Hepatocyte (in vitro differentiated cells): Measurements from ENCODE around the gene NSF. TPM values are rescaled to one million over a fixed set of nuclear protein-coding genes. Genes with fewer than 3 reads are reported as not detected.
A peak's percentile ranks its signal among the peaks of the same experiment; 100 is the strongest.

Experiments
- DNase-seq: peaks from one replicate; pipeline ENCODE4 v3.0.0-alpha.2; 2016; ENCODE audit warnings: low spot score
- H2AFZ ChIP-seq: fragments of 200-600 bp; sonication (generic); 2 replicates; pipeline ENCODE4 v1.6.0; 2016; ENCODE audit warnings: antibody characterized with exemption, mild to moderate bottlenecking
- H3K27ac ChIP-seq: fragments of 200-600 bp; sonication (generic); 2 replicates; pipeline ENCODE4 v1.5.1; 2016; ENCODE audit warnings: mild to moderate bottlenecking
- H3K27me3 ChIP-seq: fragments of 200-600 bp; sonication (generic); 2 replicates; pipeline ENCODE4 v1.6.1; 2016
- H3K36me3 ChIP-seq: fragments of 200-600 bp; sonication (generic); replicated peaks from 2 replicates; pipeline ENCODE4 v1.5.1; 2016; ENCODE audit warnings: low read depth; ENCODE audit not compliant: insufficient read depth
- H3K4me1 ChIP-seq: fragments of 200-600 bp; sonication (generic); 2 replicates; pipeline ENCODE4 v1.5.1; 2016; ENCODE audit warnings: mild to moderate bottlenecking, moderate library complexity; ENCODE audit not compliant: insufficient read depth
- H3K4me2 ChIP-seq: fragments of 200-600 bp; sonication (generic); 2 replicates; pipeline ENCODE4 v1.6.0; 2016
- H3K4me3 ChIP-seq: fragments of 200-600 bp; sonication (generic); 2 replicates; pipeline ENCODE4 v1.5.1; 2016; ENCODE audit warnings: mild to moderate bottlenecking
- H3K79me2 ChIP-seq: fragments of 200-600 bp; sonication (generic); 2 replicates; pipeline ENCODE4 v1.6.0; 2017; ENCODE audit warnings: mild to moderate bottlenecking
- H3K9me2 ChIP-seq: fragments of 200-600 bp; sonication (generic); replicated peaks from 2 replicates; pipeline ENCODE4 v1.6.0; 2017; ENCODE audit warnings: mild to moderate bottlenecking; ENCODE audit not compliant: insufficient read depth
- H3K9me3 ChIP-seq: fragments of 200-600 bp; sonication (generic); 2 replicates; pipeline ENCODE4 v1.5.1; 2016; ENCODE audit warnings: low read depth, mild to moderate bottlenecking
- H4K20me1 ChIP-seq: fragments of 200-600 bp; sonication (generic); 2 replicates; pipeline ENCODE4 v1.6.0; 2016; ENCODE audit warnings: mild to moderate bottlenecking; ENCODE audit not compliant: insufficient read depth, poor library complexity, severe bottlenecking
- EZH2 ChIP-seq: fragments of 200-600 bp; sonication (generic); IDR thresholded peaks from 2 replicates; pipeline ENCODE4 v1.6.1; 2016; ENCODE audit warnings: antibody characterized with exemption, mild to moderate bottlenecking, borderline replicate concordance
- EZH2phosphoT487 ChIP-seq: fragments of 200-600 bp; sonication (generic); IDR thresholded peaks from one replicate; pipeline ENCODE4 v1.6.1; 2018; ENCODE audit warnings: antibody characterized with exemption, mild to moderate bottlenecking, low read depth, moderate library complexity; ENCODE audit not compliant: unreplicated experiment, severe bottlenecking
- WGBS: methylation state at CpG from one replicate; pipeline ENCODE4 v1.1.6; 2016; ENCODE audit warnings: low lambda C conversion rate; ENCODE audit errors: missing lambda C conversion rate; 5-methylcytosine and 5-hydroxymethylcytosine counted together
- polyA plus RNA-seq: library from polyadenylated mRNA; unstranded; fragments of >200 nt; fragmentation: Nextera tagmentation; extraction: Ambion mirVana; gene quantifications from 2 replicates; pipeline ENCODE4 v1.2.1, GENCODE V29; 2016
- total RNA-seq: library from RNA; depleted of rRNA; stranded (reverse); fragments of >200 nt; gene quantifications from 2 replicates; pipeline ENCODE4 v1.2.3, GENCODE V29; 2014
- TF ChIP-seq, protein P1 (sequence below): fragments of 200-600 bp; sonication (generic); IDR thresholded peaks from 2 replicates; pipeline ENCODE4 v1.5.1; 2016; ENCODE audit warnings: antibody characterized with exemption, mild to moderate bottlenecking; ENCODE audit not compliant: poor library complexity

Gene NSF
- total and polyA plus RNA-seq, 2 experiments from 2014 or later = 22.6 to 35.1 TPM

DNA sequence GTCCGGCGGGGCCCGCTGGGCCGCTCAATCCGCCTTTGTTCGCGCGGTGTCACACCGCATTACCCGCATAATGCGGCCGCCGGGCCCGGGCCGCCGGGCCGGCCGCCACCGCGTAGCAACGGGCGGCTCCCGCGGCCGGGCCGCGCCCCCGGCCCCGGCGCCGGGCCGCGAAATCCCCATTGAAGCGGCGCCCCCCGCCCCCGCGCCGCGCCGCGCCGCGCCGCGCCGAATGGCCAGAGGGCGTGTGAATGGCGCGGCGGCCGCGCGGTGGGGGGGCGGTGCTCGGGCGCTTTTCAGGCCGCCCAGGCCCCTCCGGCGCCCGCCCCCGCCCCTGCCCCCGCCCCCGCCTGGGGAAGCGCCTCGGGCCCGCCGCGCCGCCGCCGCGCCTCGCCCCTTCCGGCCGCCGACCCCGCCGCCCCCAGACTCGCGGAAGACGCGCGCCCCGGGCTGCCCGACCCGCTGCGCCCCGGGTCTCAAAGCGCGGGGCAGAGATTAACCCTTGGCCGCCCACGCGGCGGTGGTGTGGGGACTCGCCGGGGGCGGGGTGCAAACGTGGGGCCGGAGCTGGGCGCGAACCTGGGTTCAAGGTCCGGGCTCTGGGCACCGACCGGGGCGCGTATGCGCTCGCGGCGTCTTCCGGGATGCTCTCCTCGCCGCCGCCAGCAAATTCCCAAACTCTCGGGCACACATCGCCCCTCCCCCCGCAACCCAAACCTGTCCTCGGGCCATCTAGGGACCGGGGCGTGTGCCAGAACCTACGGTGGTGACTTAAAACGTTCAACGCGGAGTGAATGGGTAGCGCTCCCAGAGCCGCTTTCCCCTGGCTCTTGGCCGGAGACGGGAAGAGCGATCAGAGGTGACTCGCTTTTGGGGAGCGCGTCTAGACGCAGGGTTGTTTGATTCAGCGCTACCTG, 181.3 kb downstream of the NSF start:
- no peaks in the 10 kb centered on the region for H3K27me3 ChIP-seq
- WGBS = 3% methylated on average over 25 of the region's 135 CpGs
- peak; percentile 76 for DNase-seq

DNA sequence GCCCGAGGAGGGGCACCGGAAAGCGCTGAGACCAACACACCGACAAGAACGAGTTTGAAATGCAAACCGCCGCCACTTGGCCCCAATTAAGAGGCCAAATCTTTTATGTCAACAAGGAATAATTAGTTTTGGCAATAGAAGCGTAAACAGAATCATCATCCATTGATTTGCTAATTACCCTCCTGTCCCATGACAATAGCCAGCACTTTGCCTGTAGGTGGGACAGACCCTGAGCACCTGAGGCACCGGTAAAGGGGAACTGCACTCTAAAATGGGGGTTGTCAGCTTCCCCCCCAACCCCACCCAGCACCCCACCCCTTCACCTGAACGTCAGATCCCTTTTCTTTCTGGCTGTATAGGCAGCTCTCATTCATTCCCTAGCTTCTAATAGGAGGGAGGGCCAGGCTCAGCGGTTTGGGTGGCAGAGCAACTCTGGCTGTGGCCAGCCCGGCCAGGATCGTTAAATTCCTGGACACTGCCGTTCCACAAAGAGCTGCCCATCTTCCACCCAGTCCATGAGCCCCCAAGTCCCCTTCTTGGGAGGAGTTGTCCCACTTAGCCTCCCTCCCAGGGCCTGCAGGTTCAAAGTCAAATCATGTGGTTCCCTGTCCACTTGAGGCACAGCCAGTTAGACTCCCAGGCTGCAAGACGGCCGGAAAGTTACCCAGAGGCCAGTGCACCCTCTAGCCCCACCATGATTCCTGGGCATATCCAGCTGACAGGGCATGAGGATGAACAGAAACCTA, 182.2 kb downstream of the NSF start:
- Histone ChIP-seq H3K4me3 (peak overlapping the region; percentile 73), H3K4me2 (peak overlapping the region; percentile 94), H3K4me1 (peaks cover 13% of the 10 kb centered on the region), H3K9me3 (no peaks in the 10 kb centered on the region), H3K27ac (peak overlapping the region; percentile 60), H4K20me1 (no peaks in the 10 kb centered on the region), H3K27me3 (no peaks in the 10 kb centered on the region), H2AFZ (peak overlapping the region; percentile 80), H3K36me3 (no peaks in the 10 kb centered on the region), H3K9me2 (no peaks in the 10 kb centered on the region), H3K79me2 (no peaks in the 10 kb centered on the region)
- 15% methylated on average over 16 of the region's 16 CpGs for WGBS
- TF ChIP-seq, protein P1, sequence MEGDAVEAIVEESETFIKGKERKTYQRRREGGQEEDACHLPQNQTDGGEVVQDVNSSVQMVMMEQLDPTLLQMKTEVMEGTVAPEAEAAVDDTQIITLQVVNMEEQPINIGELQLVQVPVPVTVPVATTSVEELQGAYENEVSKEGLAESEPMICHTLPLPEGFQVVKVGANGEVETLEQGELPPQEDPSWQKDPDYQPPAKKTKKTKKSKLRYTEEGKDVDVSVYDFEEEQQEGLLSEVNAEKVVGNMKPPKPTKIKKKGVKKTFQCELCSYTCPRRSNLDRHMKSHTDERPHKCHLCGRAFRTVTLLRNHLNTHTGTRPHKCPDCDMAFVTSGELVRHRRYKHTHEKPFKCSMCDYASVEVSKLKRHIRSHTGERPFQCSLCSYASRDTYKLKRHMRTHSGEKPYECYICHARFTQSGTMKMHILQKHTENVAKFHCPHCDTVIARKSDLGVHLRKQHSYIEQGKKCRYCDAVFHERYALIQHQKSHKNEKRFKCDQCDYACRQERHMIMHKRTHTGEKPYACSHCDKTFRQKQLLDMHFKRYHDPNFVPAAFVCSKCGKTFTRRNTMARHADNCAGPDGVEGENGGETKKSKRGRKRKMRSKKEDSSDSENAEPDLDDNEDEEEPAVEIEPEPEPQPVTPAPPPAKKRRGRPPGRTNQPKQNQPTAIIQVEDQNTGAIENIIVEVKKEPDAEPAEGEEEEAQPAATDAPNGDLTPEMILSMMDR = no peak
- TF ChIP-seq EZH2 = no peak
- no peak for TF ChIP-seq EZH2phosphoT487
- no peak for DNase-seq

More for the DNA sequence above, 181.3 kb downstream of the NSF start:
- Histone ChIP-seq H3K79me2 (no peaks in the 10 kb centered on the region), H4K20me1 (no peaks in the 10 kb centered on the region), H3K4me2 (peak overlapping the region; percentile 94), H3K4me1 (peaks cover 13% of the 10 kb centered on the region), H3K9me2 (no peaks in the 10 kb centered on the region), H3K9me3 (no peaks in the 10 kb centered on the region), H3K27ac (peak overlapping the region; percentile 92), H3K4me3 (peak overlapping the region; percentile 73), H2AFZ (peak overlapping the region; percentile 80), H3K36me3 (no peaks in the 10 kb centered on the region)
- TF ChIP-seq EZH2 = no peak
- no peak for TF ChIP-seq EZH2phosphoT487
- TF ChIP-seq, protein P1 = no peak

DNA sequence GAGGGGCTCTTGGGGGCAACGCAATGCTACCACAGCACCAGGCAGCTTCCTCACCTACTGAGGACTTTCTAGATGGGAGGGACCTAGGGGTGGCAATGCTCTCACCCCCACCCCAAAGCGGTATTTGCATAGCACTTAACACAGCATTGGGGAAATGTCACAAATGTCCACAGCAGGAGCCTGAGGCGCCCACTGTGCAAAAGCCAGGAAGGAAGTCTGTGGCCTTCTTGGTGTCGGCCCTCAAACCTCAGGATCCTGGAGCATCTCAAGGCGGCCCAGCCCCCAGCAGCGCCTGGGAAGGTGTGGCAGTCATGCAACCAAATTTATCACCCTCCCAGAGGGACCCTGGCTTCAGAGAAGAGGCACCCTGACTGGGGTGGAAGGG, 182.7 kb downstream of the NSF start:
- WGBS = 77% methylated on average over 6 of the region's 6 CpGs
- Histone ChIP-seq H3K27me3 (no peaks in the 10 kb centered on the region), H3K4me3 (no peak overlapping the region), H3K9me3 (no peaks in the 10 kb centered on the region), H3K4me2 (no peak overlapping the region), H3K27ac (no peak overlapping the region), H3K79me2 (no peaks in the 10 kb centered on the region), H2AFZ (no peak overlapping the region), H4K20me1 (no peaks in the 10 kb centered on the region), H3K9me2 (no peaks in the 10 kb centered on the region), H3K4me1 (peaks cover 13% of the 10 kb centered on the region), H3K36me3 (no peaks in the 10 kb centered on the region)
- no peak for DNase-seq
- no peak for TF ChIP-seq EZH2phosphoT487
- TF ChIP-seq, protein P1 = no peak
- no peak for TF ChIP-seq EZH2
